Loucy (cell line): ENCODE data around the gene PLEKHG5.

Experiments used
- EZH2phosphoT487 ChIP-seq: fragments of 200-600 bp; IDR thresholded peaks from 2 replicates; pipeline ENCODE4 v1.6.1; 2018; ENCODE audit warnings: antibody characterized with exemption, mild to moderate bottlenecking, moderate library complexity, borderline replicate concordance
- TF ChIP-seq, protein P1 (sequence below): fragments of 200-600 bp; sonication (generic); conservative IDR thresholded peaks from 2 replicates; pipeline ENCODE4 v1.5.1; 2014; ENCODE audit warnings: mild to moderate bottlenecking, antibody characterized with exemption, low read length

DNA sequence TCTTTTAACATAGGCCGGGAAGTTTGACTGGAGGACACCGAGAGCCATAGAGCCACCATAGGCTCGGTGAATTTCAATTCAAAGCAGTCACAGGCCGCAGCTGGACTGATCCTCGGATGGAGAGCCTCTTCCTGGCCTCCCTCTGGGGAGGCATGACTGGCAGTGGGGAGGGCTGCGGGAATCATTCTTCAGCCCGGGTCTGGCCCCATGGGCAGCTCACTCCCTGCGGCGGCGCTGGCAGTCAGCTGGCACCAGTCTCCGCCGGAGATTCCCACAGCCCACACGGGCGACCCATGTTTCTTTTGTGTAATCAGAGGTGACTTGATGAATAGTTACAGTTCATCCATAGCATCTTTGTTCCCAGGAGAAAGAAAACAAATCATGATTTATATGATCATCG lies 56.3 kb downstream of the PLEKHG5 start:
- TF ChIP-seq, protein P1, sequence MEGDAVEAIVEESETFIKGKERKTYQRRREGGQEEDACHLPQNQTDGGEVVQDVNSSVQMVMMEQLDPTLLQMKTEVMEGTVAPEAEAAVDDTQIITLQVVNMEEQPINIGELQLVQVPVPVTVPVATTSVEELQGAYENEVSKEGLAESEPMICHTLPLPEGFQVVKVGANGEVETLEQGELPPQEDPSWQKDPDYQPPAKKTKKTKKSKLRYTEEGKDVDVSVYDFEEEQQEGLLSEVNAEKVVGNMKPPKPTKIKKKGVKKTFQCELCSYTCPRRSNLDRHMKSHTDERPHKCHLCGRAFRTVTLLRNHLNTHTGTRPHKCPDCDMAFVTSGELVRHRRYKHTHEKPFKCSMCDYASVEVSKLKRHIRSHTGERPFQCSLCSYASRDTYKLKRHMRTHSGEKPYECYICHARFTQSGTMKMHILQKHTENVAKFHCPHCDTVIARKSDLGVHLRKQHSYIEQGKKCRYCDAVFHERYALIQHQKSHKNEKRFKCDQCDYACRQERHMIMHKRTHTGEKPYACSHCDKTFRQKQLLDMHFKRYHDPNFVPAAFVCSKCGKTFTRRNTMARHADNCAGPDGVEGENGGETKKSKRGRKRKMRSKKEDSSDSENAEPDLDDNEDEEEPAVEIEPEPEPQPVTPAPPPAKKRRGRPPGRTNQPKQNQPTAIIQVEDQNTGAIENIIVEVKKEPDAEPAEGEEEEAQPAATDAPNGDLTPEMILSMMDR = no peak
- no peak for TF ChIP-seq EZH2phosphoT487
